Measurements from ENCODE around the gene HCN1.

The HCN1 gene

DNA sequence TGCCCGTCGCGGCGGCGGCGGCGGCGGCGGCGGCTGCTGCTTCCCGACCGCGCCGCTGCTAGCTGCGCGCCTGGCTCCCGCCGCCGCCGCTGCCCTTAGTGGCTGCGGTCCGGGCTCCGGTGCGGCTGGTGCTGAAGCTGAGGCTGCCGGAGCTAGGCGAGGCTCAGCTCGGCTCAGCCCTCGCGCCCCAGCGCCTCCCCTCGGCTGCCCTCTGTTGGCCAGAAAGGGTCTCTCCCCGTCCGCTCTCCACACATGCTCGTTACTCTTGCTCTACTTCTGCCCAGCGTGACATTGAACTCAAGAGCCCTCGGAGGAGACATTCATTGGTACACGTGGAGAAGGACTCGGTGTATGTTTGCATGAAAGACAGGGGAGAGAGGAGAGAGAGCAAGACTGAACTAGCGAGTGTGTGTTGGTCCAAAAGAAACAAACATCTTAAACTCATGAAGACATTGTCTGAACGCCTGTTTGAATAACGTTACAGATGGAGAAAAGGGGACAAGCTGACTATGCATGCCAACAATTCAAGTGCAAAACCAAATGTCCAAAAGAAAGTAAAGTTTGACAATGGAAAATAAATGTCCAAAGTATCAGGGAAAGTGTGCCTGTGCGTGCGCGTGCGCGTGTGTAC is at the start of gene HCN1:
Gene HCN1, minus strand, starts transcription at position 175 of the 631 bp plus-strand sequence.
- DNase-seq (ENCODE audit: low read depth, low spot score): peak; percentile 56

DNA sequence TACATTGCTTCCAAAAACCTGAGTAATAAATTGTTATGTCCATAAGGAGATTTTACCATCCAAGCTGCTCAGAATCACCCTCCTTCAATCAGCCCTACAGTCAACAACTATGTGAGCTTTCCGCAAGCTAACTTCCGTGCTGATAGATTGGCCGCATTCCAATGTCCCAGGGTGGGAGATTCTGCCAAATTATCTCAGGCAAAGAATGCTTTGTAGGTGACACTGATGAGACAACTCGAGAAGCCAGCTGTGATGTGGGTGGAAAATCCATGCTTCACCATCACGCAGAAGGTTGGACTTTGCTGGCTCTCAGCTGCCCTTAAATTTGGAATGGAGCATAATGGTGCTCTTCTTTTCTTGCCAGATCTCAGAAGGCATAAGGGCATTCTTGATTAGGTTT is 44.9 kb upstream of the HCN1 start:
- DNase-seq (ENCODE audit: low read depth, low spot score): peak; percentile 48

DNA sequence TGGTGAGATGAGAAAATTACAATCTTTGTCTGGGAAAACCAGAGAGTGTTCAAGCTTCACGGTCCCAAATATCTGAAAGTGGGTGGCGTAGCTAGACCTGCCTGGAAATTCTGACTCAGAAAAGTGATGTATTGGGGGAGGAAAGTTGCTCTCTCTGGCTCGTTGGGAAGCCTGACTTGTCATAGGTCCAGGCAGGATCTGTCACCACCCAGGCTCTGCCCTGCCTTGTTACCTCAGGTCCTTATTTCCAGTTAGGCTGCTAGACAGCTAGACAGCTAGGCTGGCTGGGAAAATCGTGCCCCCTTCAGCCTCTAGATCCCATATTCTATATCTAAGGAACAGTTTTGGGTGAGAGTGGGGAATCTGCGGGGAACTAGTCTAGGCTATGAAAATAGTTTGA is 41.0 kb upstream of the HCN1 start:
- DNase-seq (ENCODE audit: low read depth, low spot score): no peak

DNA sequence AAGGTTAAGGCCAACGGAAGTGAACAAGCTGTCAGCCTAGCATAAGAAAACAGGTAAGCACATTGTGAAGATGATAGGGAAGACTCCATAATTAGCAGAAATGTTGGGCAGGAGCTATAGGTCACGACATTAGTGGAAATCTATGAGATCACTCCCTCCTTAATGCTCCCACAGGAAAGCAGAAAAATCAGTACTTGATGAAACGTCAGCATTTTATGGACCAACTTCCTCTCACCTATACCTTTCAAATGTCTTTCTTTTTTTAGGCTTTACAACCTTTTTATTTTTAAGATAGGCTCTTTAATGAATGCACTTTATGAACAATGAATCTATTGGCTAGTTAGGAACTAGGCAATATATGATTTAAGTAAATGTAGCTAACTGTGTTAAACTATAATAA is 29.4 kb upstream of the HCN1 start:
- no peak for DNase-seq (ENCODE audit: low read depth, low spot score)

DNA sequence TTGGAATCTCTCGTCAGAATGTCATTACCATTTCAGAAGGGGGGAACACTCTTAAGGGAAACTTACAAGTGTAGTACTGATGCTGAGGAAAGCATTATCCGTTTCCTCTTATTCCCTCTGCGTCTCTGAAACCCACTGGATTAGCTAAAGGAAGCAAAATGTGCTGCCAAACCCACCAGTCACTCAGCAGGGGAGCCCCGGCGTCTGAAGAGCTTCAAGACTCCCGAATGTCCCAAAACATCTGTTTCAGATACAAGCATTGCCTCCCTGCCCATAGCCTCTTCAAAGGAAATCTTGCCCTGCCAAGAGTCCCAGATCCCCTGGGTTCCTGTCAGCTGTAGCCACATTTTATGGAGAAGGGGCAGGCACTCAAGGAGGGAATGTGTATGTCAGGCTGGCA is 1.0 kb upstream of the HCN1 start:
- DNase-seq (ENCODE audit: low read depth, low spot score): no peak

DNA sequence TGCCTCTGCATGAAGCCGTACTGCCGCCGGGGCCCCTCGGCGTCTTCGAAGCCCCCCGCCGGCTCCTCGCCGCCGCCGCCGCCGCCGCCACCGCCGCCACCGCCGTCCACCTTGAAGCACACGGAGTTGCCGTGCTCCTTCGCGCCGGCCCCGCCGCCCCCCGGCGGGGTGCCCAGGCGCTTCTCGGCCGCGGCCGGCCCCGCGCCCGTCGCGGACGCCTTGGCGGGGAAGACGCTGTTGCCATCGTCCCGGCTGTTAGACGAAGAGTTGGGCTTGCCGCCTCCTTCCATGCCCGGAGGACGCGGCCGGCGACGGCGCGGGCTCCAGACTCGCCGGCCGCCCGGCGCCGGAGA is 400 bp downstream of the HCN1 start:
- DNase-seq (ENCODE audit: low read depth, low spot score): no peak

DNA sequence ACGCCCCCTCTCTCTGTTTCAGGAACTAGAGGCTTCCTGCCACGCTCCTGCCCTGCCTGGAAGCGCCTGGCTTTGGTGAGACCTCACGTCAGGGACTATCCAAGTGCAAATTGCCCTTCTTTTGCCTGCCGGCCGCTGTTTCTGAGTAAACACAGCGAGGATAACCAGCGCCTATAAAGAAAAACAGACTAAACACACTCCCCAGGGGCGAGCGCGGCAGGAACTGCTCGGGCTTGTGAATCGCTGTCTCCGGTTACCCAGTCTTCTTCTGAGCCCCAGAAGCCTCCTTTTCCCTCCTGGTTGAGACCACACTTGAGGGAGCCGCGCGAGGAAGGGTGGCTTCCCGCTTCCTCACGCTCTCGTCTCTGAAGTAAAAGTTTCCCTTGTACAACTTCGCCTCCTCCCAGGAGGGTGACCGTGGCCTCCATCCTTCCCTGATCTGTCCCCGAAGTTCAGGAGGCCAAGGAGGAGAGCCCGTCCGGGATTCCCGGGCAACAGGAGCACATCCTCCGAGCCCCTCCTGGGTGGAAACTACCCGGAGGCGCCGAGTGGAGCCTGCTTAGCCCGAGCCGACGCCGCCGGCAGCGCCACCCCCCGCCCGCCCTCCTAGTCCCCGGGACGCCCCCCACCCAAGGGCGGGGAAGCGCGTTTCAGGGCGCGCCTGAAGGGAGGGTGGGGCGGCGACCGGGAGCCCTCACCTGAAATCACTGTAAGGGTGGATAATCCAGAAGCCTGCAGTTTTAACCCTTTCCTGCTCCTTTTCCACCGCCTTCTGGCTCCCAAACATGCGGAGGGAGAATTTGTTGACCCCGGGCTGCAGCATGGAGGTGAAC is 993 bp downstream of the HCN1 start:
- no peak for DNase-seq (ENCODE audit: low read depth, low spot score)

DNA sequence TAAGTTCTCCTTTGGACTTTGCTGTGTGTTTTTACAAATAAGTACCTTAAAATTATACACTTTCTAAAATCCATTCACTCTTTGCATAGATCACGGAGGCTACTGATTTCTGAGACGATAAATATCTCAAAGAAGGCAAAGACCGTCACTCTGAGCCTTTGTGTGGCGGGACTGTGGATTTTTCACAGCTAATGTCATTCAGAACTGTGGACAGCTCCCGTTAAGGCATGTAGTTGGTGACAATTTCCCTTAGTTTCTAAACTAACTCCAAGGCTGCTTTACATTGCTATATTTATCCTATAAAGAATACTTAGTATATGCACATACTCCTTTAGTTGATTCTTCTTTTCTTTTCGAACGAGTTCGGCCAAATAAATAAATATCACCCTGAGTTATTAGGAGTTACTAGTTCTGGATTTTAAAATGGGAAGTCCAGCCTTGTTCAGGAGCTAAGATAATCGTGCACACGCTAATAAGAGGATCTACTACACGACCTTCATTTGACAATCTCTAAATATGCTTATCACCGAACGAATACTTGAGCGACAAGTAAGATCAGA is 1.8 kb downstream of the HCN1 start:
- DNase-seq (ENCODE audit: low read depth, low spot score): no peak

DNA sequence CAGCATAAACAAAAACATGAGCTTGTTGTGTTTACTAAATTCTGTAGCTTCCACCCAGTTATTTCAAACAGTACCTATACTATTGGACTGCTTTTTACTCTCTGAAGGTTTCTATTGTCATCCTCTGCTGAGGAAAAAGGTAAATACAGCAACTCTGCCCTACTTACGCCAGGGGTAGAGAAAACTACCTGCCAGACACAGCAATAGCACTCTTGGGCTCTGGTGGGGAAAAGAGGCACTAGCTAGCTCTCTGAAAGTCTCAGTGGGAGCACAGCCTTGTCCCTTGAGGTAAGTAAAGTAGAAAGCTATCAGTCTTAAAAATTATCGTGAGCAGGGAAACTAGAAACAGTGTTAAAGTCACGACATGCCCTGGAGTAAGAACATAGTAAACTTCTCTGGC is 3.7 kb downstream of the HCN1 start:
- DNase-seq (ENCODE audit: low read depth, low spot score): no peak

DNA sequence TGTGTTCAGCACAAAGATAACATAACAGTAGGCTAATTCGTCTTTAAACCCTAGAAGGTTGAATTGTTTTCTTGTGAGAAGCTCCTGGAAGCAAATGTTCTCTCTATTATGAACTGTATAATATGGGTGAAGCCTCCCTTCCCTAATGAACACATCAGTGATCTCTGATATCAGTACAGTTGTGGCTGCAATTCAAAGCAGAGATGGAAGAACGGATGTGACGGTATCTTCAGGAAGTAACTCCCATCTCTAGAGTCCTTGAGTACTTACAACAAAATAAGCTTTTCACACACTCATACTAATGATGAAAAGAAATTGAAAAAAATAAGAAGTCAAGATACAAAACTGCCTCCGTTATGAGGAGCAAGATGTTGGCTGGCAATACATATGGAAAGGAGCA is 4.5 kb downstream of the HCN1 start:
- DNase-seq (ENCODE audit: low read depth, low spot score): no peak

DNA sequence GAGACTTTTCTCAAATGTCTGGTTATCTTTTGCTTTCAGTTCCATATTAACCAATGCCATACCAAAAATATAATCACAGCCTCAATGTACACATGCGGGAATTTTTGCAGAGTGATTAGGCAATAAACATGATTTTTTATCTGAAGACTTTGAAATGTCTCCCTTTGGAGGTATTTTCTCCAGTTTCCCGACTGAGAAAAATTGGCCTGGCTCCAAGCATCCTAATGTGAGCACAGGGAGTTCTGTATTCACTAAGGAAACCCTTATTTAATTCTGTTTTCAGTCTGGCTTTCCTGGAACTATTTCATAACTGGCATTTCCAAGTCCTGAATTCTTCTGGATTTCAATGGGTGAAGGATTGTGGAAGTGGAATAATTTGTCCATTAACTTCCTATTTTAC is 8.5 kb downstream of the HCN1 start:
- no peak for DNase-seq (ENCODE audit: low read depth, low spot score)

DNA sequence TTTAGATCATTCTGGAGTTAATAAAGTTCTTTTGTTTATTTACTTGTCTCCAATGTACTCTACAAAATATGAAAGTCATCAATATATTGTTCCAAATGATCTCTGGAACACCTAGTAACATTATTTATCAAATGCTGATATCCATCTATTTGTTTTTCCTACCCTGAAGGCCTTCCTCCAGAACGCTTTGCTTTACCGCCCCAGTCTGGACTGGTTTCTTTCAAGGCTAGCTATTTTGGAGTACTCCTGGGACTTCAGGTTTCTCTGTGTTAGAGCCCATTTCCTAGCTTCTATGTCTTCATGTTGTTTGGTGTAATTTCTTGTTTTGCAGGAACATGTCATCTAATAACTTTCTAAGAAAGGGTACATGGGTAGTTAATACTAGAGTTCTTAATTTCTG is 9.6 kb downstream of the HCN1 start:
- DNase-seq (ENCODE audit: low read depth, low spot score): no peak

DNA sequence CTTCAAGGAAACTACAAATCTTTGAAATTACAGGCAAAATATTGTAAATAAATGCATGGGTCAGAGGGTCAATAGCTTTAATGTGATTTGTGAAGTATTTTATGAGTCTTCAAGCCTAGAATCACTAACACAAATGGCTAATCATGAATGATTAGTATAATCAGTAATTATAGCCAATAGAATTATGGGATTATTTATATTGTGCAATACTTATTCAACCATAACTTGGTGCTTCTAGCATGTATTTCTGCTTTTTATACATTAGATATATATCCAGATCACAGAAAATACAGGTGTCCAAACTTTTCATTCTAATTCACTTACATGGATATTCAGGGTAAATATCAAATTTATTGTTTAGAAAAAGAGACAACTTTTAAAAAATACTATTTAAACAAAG is 12.1 kb downstream of the HCN1 start:
- DNase-seq (ENCODE audit: low read depth, low spot score): no peak

DNA sequence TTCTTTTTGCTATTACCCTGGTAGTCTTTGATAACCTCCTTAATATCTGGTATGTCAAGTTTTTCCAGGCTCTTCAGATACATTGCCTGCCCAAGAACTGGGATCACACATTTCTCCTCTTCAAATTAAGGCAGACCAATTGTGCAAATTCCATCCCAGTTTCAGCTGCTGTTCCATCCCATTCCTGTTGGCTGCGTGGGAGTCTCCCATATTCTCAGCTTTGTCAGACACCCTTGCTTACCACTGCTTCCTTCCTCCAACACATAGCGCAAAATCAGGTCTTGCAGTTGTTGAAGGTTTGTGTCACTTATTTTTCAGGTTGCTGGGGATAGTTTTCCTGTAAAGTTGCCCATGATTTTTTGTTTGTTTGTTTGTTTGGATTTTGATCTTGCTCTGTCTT is 15.2 kb downstream of the HCN1 start:
- DNase-seq (ENCODE audit: low read depth, low spot score): no peak

DNA sequence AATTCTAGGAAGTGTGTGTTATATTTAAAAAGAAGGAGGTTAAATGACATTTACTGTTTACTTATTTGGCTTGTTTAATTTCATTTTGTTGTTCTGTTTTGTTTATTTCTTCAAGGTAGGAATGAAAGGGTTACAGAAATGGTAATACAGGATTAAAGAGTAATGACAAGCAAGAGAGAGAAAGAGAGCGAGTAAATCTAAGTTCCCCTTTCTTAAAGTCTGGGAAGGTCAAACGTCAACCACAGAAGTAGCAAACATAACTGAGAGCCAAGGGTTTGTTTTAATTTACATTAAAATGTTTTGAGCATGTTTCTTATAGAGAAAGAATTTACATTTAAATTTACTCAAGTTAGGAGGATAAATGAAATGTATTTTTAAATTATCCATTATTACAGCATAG is 18.7 kb downstream of the HCN1 start:
- no peak for DNase-seq (ENCODE audit: low read depth, low spot score)

DNA sequence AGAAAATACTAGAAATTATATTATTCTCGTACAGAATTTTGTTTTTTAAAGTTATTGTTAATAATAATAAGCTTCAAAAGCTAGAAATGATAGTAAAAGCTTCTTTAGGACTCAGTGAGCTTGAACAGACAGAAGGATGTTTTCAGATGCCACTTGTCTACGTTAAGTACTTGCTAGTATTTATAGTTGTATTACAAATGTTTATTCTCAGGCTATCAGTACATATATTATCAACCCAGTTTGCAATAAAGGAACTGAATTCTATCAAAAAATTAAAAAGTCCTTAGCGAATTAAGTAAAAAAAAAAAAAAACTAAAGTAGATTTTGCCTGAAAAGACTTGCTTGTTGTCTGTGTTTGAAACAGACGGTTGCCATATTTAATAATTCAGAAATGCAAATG is 23.9 kb downstream of the HCN1 start:
- no peak for DNase-seq (ENCODE audit: low read depth, low spot score)

DNA sequence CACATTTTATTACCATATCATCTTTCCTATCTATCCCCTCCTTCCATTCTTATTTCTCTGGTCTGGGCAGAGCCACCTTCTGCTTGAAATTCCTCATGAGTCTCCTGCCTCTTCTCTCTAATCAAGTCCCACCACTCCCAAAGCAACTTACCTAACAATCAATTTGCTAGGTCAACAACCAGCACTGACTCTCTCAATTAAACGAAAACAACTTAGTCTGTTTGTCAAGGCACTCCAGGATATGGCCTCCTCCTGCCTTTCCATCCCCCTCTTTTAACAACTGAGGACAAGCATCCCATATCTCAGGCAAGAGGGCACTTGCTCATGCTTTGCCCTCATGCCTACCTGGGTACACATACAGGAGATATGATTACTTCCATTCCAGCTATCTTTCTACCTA is 47.4 kb downstream of the HCN1 start:
- no peak for DNase-seq (ENCODE audit: low read depth, low spot score)

DNA sequence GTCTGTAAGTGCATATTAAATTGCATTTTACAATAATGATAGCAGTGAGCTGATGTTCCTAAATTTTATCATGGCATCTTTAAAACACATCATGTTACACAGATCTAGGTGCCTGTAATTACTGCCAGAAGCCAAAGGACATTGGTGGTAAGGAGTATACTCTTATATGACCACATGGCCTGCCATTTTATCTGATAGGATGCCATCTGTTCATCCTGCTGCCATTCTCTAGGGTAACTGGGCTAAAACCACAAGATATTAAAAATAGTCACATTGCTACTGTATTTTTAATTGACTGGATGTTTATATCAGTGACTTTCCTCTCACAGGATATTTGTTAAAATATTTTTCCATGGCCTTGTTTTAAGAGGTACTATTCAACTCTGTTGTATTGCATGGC is 53.1 kb downstream of the HCN1 start:
- DNase-seq (ENCODE audit: low read depth, low spot score): no peak

DNA sequence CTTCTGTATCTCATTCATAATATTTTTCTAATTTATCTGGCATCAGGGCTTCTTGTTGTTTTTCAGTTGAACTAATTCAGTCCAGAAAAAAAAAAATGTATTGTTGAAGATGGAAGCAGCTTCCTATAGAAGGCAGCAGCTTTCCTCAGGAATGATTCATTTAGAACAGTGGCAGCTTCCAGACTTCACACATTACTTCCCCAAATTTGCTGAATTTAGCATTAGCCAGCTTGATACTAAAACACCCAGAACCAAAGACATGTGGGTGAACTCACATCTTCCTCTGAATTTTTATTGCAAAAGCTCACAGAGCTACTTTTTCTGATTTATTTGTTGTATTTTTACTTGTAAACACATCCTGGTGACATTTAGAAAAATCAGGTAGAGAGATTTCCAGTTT is 53.8 kb downstream of the HCN1 start:
- no peak for DNase-seq (ENCODE audit: low read depth, low spot score)

DNA sequence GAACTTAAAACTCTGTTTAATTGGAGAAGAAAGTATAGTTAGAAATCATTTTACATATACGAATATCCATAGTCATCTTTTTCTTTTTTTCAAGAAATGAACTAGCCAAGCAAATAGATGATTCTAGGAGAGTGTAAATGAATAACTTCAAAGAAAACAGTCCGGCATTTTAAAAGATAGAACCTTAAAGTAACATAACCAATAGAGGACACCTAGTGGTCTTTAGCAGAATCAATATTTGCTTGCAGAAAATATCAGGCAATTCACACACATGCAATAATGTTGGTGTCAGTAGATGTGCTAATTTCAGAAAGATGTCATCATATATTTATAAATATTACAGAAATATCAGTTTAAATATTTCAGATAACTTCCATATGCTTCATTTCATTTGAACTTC is 57.1 kb downstream of the HCN1 start:
- DNase-seq (ENCODE audit: low read depth, low spot score): no peak

DNA sequence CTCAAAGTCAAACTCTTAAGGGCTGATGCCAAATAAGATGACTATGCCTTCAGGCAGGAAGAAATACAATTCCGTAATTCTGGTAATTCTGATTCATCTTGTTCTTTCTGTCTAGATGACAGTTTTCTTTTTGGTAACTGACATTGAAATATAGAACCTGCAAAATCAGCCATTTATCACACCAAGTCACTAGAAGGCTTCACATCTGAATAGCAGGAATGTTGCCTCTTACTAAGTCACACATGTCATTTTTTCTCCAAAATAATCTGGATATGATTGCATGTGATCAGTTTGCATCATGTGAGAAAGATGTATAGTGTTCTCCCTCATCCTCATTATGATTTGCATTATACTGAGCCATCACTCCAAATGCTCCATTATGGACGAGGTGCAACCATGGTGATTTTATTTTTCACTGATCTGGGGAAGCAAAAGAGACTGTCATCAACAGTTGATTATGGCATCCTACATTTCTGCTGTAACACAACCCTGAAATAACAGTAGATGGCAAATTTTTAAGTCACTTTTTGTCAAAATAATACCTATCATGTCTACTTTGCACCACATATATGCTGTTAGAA is 69.0 kb downstream of the HCN1 start:
- DNase-seq (ENCODE audit: low read depth, low spot score): no peak

DNA sequence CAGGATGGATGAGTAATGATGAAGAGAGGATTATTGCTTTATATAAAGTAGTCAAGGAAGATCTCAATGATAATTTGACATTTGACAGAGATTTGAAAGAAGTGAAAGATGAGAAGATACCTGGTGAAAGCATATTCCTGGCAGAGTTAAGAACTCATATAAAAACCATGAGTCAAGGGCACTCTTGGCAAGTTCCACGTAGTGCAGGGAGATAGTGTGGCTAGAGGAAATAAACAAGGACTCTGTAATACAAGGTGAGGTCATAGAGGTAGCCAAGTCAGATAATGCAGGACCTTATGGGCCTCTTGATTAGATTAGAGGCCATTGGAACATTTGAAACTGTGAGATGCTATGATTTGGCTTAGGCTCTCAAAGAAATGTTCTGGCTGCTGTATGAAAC is 72.3 kb downstream of the HCN1 start:
- DNase-seq (ENCODE audit: low read depth, low spot score): no peak

DNA sequence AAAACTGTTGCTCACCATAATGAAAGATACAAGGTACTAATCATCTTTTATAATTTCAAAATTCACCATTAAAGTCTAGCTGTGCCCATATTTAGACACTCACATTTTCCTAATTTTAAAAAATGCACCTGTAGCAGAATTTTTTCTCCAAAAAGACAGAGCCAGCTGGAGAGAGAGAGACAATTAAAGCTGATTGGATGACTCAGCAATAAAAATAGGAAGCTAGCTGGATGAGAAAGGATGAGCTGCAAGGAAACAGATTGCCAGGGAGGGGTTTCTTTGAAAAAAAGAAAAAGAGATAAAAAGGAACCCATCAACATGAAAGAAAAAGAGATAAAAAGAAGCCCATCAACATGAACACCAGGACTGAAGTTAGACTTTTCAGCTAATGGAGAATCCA is 73.8 kb downstream of the HCN1 start:
- DNase-seq (ENCODE audit: low read depth, low spot score): no peak

Measured in iPS DF 19.7 (cell line).